Pancreas (tissue), 10 donors: Measurements from ENCODE around the gene RNF41. TPM values are rescaled to one million over a fixed set of nuclear protein-coding genes. Genes with fewer than 3 reads are reported as not detected.

Source experiments
- ATAC-seq, 4 donors: fragments of 200-7000 bp; cut with Tn5 transposase; one replicate each; pipeline versions ENCODE4 v1.8.0 to v1.9.1; 2020; ENCODE audit warnings: mild to moderate bottlenecking in 4 of 4, moderate library complexity in 4 of 4
- DNase-seq, 6 donors: peaks; one replicate each; pipeline ENCODE4 v3.0.0-alpha.2; 2020
- FAIRE-seq: peaks from 2 replicates; lab custom pipeline; 2012; peaks lifted over from hg19 to GRCh38; lab: Jason Lieb, UNC
- H3K27ac ChIP-seq, 4 donors: fragments of 200-600 bp; sonication (generic); 1 replicate in 3 of 4; 2 replicates in 1 of 4; pipeline versions ENCODE4 v1.5.0 to v1.8.0; 2020
- H3K27me3 ChIP-seq, 4 donors: fragments of 200-600 bp; one replicate each; pipeline ENCODE4 v1.8.0; 2021
- H3K36me3 ChIP-seq, 3 donors: fragments of 200-600 bp; sonication (generic) in 1 of 3; one replicate each; pipeline versions ENCODE4 v1.5.0 to v1.8.0; 2020 to 2021
- H3K4me1 ChIP-seq, 3 donors: fragments of 200-600 bp; one replicate each; pipeline ENCODE4 v1.8.0; 2021
- H3K4me3 ChIP-seq, 4 donors: fragments of 200-600 bp; sonication (generic) in 2 of 4; one replicate each; pipeline versions ENCODE4 v1.5.0 to v1.8.0; 2020 to 2021
- H3K9me3 ChIP-seq, 4 donors: fragments of 200-600 bp; one replicate each; pipeline ENCODE4 v1.8.0; 2021
- CTCF ChIP-seq, 4 donors: fragments of 200-600 bp; sonication (generic) in 3 of 4; IDR thresholded peaks; one replicate each; pipeline versions ENCODE4 v1.5.0 to v1.8.0; 2021; ENCODE audit warnings: antibody characterized with exemption in 4 of 4
- WGBS, 2 donors: extraction: QIAGEN DNeasy Blood & Tissue Kit; methylation state at CpG; one replicate each; pipeline ENCODE4 v1.1.7; 2013; 5-methylcytosine and 5-hydroxymethylcytosine counted together
- intact Hi-C, 3 donors: fragments of 100-400 bp; cut with DNase I; formaldehyde crosslinking; loops; one replicate each; pipeline versions ENCODE4 v1.11.1 to v1.14.2; 2022
- polyA plus RNA-seq, 2 donors: library from polyadenylated mRNA; stranded (reverse); fragments of 200-250 nt; gene quantifications; one replicate each; pipeline ENCODE4 v1.2.3, GENCODE V29; 2013
- total RNA-seq, 6 donors: library from RNA; stranded (reverse); fragmentation: NEBNext Ultra II Directional in 4 of 6; extraction: Animal tissue kit (Norgen Biotek cat#: 25700) in 4 of 6; gene quantifications; one replicate each; pipeline versions ENCODE4 v1.2.1 to v1.2.4, GENCODE V29; 2021 to 2023
- donor health status: healthy with polysubstance abuse.
- donor health status: DM: no; HTN: no; CAD: no; lungs with moderate emphysema.
- donor health status: DM: no; HTN: no; CAD: no.
- donor health status: control.
- donor health status: control.
- donor health status: Bipolar disorder and iron deficiency.
- donor health status: DM: yes; HTN: yes; CAD: no.
- donor health status: DM: no; HTN: no; CAD: no.
- donor health status: DM: no; HTN: no; CAD: no.
- donor health status: DM: yes; HTN: yes; CAD: no.

Gene RNF41
- total and polyA plus RNA-seq, 8 donors, result 6.8 to 21.9 (median 15.9) TPM

- WGBS, 2 donors, result 89 to 95% methylated on average over 6 of the region's 6 CpGs
- intact Hi-C loops, result no loop called here
Measured at GRCh38 chr12:56208006-56208405, 13.7 kb downstream of the RNF41 start.

GRCh38 chr12:56206452-56207166, 15.1 kb downstream of the RNF41 start:
- intact Hi-C loops, result no loop called here
- peaks cover 6 to 49% (median 16%) of the 10 kb centered on the region in 3 donors for H3K36me3 ChIP-seq
- no peak overlapping the region for H3K27ac ChIP-seq
- no peaks in the 10 kb centered on the region for H3K9me3 ChIP-seq
- WGBS, 2 donors, result 57 to 62% methylated on average over 14 of the region's 14 CpGs
- H3K4me1 ChIP-seq, result no peaks in the 10 kb centered on the region
- ATAC-seq, result peak; percentile 62 to 93 (median 82)
- no peak overlapping the region for H3K4me3 ChIP-seq
- TF ChIP-seq CTCF (IDR thresholded peaks at IDR 0.05), result peak in 3 of 4 donors; percentile 10 to 29 (median 16)
- no peak for FAIRE-seq
- no peaks in the 10 kb centered on the region for H3K27me3 ChIP-seq
- peak in 4 of 6 donors; percentile 39 to 59 (median 44) for DNase-seq

More at GRCh38 chr12:56208006-56208405, 13.7 kb downstream of the RNF41 start:
- FAIRE-seq (no peak), ATAC-seq (peak in 2 of 4 donors; percentile 45 to 60), DNase-seq (no peak)
- H3K4me3 ChIP-seq, result no peak overlapping the region
- H3K36me3 ChIP-seq, result peaks cover 6 to 63% (median 26%) of the 10 kb centered on the region in 3 donors
- no peaks in the 10 kb centered on the region for H3K4me1 ChIP-seq
- H3K27ac ChIP-seq, result no peak overlapping the region
- H3K27me3 ChIP-seq, result no peaks in the 10 kb centered on the region
- H3K9me3 ChIP-seq, result no peaks in the 10 kb centered on the region
- no peak for TF ChIP-seq CTCF (IDR thresholded peaks at IDR 0.05)

GRCh38 chr12:56205445-56205844, 16.3 kb downstream of the RNF41 start:
- no peak for DNase-seq
- no peak for TF ChIP-seq CTCF (IDR thresholded peaks at IDR 0.05)
- H3K9me3 ChIP-seq, result no peaks in the 10 kb centered on the region
- no peak overlapping the region for H3K27ac ChIP-seq
- no peaks in the 10 kb centered on the region for H3K4me1 ChIP-seq
- H3K4me3 ChIP-seq, result no peak overlapping the region
- peaks cover 6 to 38% (median 16%) of the 10 kb centered on the region in 3 donors for H3K36me3 ChIP-seq
- no peak for ATAC-seq
- no peaks in the 10 kb centered on the region for H3K27me3 ChIP-seq
- intact Hi-C loops, result no loop called here
- FAIRE-seq, result no peak

- FAIRE-seq (no peak), ATAC-seq (no peak), DNase-seq (no peak)
- Histone ChIP-seq H3K9me3 (no peaks in the 10 kb centered on the region), H3K36me3 (peaks cover 6 to 28% (median 12%) of the 10 kb centered on the region in 3 donors), H3K27ac (no peak overlapping the region), H3K4me1 (no peaks in the 10 kb centered on the region), H3K27me3 (no peaks in the 10 kb centered on the region), H3K4me3 (no peak overlapping the region)
- TF ChIP-seq CTCF (IDR thresholded peaks at IDR 0.05), result no peak
- intact Hi-C loops, result no loop called here
Measured at GRCh38 chr12:56204275-56204674, 17.4 kb downstream of the RNF41 start.

DNA sequence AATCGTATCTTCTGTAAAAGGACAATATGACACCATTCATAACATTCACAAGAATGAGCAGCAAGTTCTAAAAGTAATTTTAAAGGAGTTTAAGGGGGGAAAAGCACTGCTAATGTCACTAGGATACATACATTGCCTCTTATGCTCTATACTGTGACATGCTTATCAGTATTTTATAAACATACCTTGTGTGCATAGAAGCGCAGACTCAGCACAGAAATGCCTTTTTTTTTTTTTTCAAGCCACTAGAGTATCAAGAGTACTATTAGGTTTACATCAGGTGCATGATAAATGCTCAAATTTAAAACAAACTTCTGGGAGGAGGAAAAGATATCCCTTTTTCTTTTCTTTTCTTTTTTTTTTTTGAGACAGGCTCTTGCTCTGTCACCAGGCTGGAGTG, 18.9 kb downstream of the RNF41 start:
- Histone ChIP-seq H3K4me1 (no peaks in the 10 kb centered on the region), H3K4me3 (no peak overlapping the region), H3K27me3 (no peaks in the 10 kb centered on the region), H3K9me3 (no peaks in the 10 kb centered on the region), H3K36me3 (peaks cover 4 to 23% (median 7%) of the 10 kb centered on the region in 3 donors), H3K27ac (no peak overlapping the region)
- FAIRE-seq, result no peak
- TF ChIP-seq CTCF (IDR thresholded peaks at IDR 0.05), result no peak
- ATAC-seq, result no peak
- 51 to 60% methylated on average over 2 of the region's 2 CpGs for WGBS, 2 donors
- no peak for DNase-seq
- intact Hi-C loops, result no loop called here
